Chondrocyte (in vitro differentiated cells): ENCODE measurements around the gene SGSM1. TPM values are rescaled to one million over a fixed set of nuclear protein-coding genes. Genes with fewer than 3 reads are reported as not detected.

Experiments used
- DNase-seq: peaks from one replicate; pipeline ENCODE4 v3.0.0; 2021; ENCODE audit warnings: mixed read lengths, low spot score
- H3K27ac Mint-ChIP-seq: one replicate; pipeline ENCODE4 v1.8.0; 2021; ENCODE audit warnings: mild to moderate bottlenecking, moderate library complexity, mixed read lengths; ENCODE audit not compliant: unreplicated experiment
- H3K27me3 Mint-ChIP-seq: 2 replicates; pipeline ENCODE4 v1.8.0; 2021; ENCODE audit warnings: low read depth, mixed read lengths
- H3K36me3 Mint-ChIP-seq: 2 replicates; pipeline ENCODE4 v1.8.0; 2021; ENCODE audit warnings: low read depth, mixed read lengths
- H3K4me1 Mint-ChIP-seq: 2 replicates; pipeline ENCODE4 v1.8.0; 2021; ENCODE audit warnings: low read depth, mild to moderate bottlenecking, mixed read lengths
- H3K4me3 Mint-ChIP-seq: one replicate; pipeline ENCODE4 v1.8.0; 2021; ENCODE audit warnings: mild to moderate bottlenecking, moderate library complexity, mixed read lengths; ENCODE audit not compliant: unreplicated experiment
- H3K9me3 Mint-ChIP-seq: 2 replicates; pipeline ENCODE4 v1.8.0; 2021; ENCODE audit warnings: low read depth, mixed read lengths
- CTCF ChIP-seq: fragments of 200-600 bp; sonication (generic); IDR thresholded peaks from 2 replicates; pipeline ENCODE4 v1.5.0; 2021; ENCODE audit warnings: antibody characterized with exemption, mild to moderate bottlenecking, moderate library complexity
- total RNA-seq: library from RNA; stranded (reverse); gene quantifications from 3 replicates; pipeline ENCODE4 v1.2.1, GENCODE V29; 2021

Gene SGSM1
- total RNA-seq, 1 donor from 2014 or later, result 0.05 TPM

- no peak for DNase-seq
- Mint-ChIP-seq H3K27me3 (peaks cover 23% of the 10 kb centered on the region), H3K27ac (no peak overlapping the region), H3K9me3 (no peaks in the 10 kb centered on the region), H3K4me1 (no peaks in the 10 kb centered on the region), H3K4me3 (no peak overlapping the region), H3K36me3 (no peaks in the 10 kb centered on the region)
- TF ChIP-seq CTCF, result no peak
Observed at GRCh38 chr22:24935771-24936483, 129.9 kb downstream of the SGSM1 start.

GRCh38 chr22:24937114-24937513 lies 131.1 kb downstream of the SGSM1 start:
- H3K4me3 Mint-ChIP-seq, result no peak overlapping the region
- H3K4me1 Mint-ChIP-seq, result no peaks in the 10 kb centered on the region
- H3K27ac Mint-ChIP-seq, result no peak overlapping the region
- H3K27me3 Mint-ChIP-seq, result peaks cover 11% of the 10 kb centered on the region
- no peaks in the 10 kb centered on the region for H3K36me3 Mint-ChIP-seq
- no peak for DNase-seq
- TF ChIP-seq CTCF, result peak; percentile 72
- no peaks in the 10 kb centered on the region for H3K9me3 Mint-ChIP-seq

GRCh38 chr22:24938741-24939341 lies 132.8 kb downstream of the SGSM1 start:
- DNase-seq, result no peak
- Mint-ChIP-seq H3K27ac (no peak overlapping the region), H3K4me1 (no peaks in the 10 kb centered on the region), H3K9me3 (no peaks in the 10 kb centered on the region), H3K36me3 (no peaks in the 10 kb centered on the region), H3K27me3 (peaks cover 3% of the 10 kb centered on the region), H3K4me3 (no peak overlapping the region)
- peak; percentile 90 for TF ChIP-seq CTCF

- H3K9me3 Mint-ChIP-seq, result no peaks in the 10 kb centered on the region
- no peaks in the 10 kb centered on the region for H3K4me1 Mint-ChIP-seq
- no peak overlapping the region for H3K27ac Mint-ChIP-seq
- no peak for DNase-seq
- peaks cover 13% of the 10 kb centered on the region for H3K27me3 Mint-ChIP-seq
- no peak overlapping the region for H3K4me3 Mint-ChIP-seq
- H3K36me3 Mint-ChIP-seq, result no peaks in the 10 kb centered on the region
- no peak for TF ChIP-seq CTCF
Observed at GRCh38 chr22:24942301-24942700, 136.3 kb downstream of the SGSM1 start.

- Mint-ChIP-seq H3K27me3 (peaks cover 18% of the 10 kb centered on the region), H3K9me3 (no peaks in the 10 kb centered on the region), H3K4me1 (no peaks in the 10 kb centered on the region), H3K4me3 (no peak overlapping the region), H3K36me3 (no peaks in the 10 kb centered on the region), H3K27ac (no peak overlapping the region)
- TF ChIP-seq CTCF, result no peak
- DNase-seq, result no peak
Observed at GRCh38 chr22:24944217-24944937, 138.4 kb downstream of the SGSM1 start.
